Inflammatory macrophage treated with lipopolysaccharide for 1 hour (primary cell): Measurements from ENCODE around the gene SPTBN5.
A peak's percentile ranks its signal among the peaks of the same experiment; 100 is the strongest.

ENCODE experiments used
- DNase-seq, 2 donors: peaks; one replicate each; pipeline ENCODE4 v3.0.0-alpha.2; 2020 to 2022

SPTBN5 gene

GRCh38 chr15:41893422-41894250, at the start of gene SPTBN5:
SPTBN5 (minus strand) TSS chr15:41894053; CDS start chr15:41893497, 556 bp downstream.
- no peak for DNase-seq

- DNase-seq, result no peak
Measured at GRCh38 chr15:41942886-41943285, 49.0 kb upstream of the SPTBN5 start.

GRCh38 chr15:41941644-41942415, 48.0 kb upstream of the SPTBN5 start:
- no peak for DNase-seq

- no peak for DNase-seq
Measured at GRCh38 chr15:41940441-41940857, 46.6 kb upstream of the SPTBN5 start.

GRCh38 chr15:41939986-41940385, 46.1 kb upstream of the SPTBN5 start:
- DNase-seq, result no peak

GRCh38 chr15:41937568-41937923, 43.7 kb upstream of the SPTBN5 start:
- DNase-seq, result peak in 1 of 2 donors; percentile 12

GRCh38 chr15:41936649-41937567, 43.1 kb upstream of the SPTBN5 start:
- peak; percentile 83 to 85 for DNase-seq

- no peak for DNase-seq
Measured at GRCh38 chr15:41936155-41936554, 42.3 kb upstream of the SPTBN5 start.

- DNase-seq, result no peak
Measured at GRCh38 chr15:41935566-41936020, 41.7 kb upstream of the SPTBN5 start.

GRCh38 chr15:41934843-41935242, 41.0 kb upstream of the SPTBN5 start:
- DNase-seq, result peak in 1 of 2 donors; percentile 16

GRCh38 chr15:41933771-41934170, 39.9 kb upstream of the SPTBN5 start:
- peak in 1 of 2 donors; percentile 40 for DNase-seq

GRCh38 chr15:41933326-41933725, 39.5 kb upstream of the SPTBN5 start:
- no peak for DNase-seq

- no peak for DNase-seq
Measured at GRCh38 chr15:41932511-41933289, 38.8 kb upstream of the SPTBN5 start.

- DNase-seq, result no peak
Measured at GRCh38 chr15:41932101-41932500, 38.2 kb upstream of the SPTBN5 start.

- DNase-seq, result no peak
Measured at GRCh38 chr15:41930867-41931222, 37.0 kb upstream of the SPTBN5 start.

GRCh38 chr15:41930221-41930866, 36.5 kb upstream of the SPTBN5 start:
- DNase-seq, result peak; percentile 67 to 78

- DNase-seq, result peak; percentile 37 to 41
Measured at GRCh38 chr15:41928637-41929620, 35.1 kb upstream of the SPTBN5 start.

- DNase-seq, result no peak
Measured at GRCh38 chr15:41928100-41928499, 34.2 kb upstream of the SPTBN5 start.

- DNase-seq, result peak in 1 of 2 donors; percentile 75
Measured at GRCh38 chr15:41927536-41927935, 33.7 kb upstream of the SPTBN5 start.
